PC-9 (cell line): ENCODE data around the gene TRIM24. TPM values are rescaled to one million over a fixed set of nuclear protein-coding genes. Genes with fewer than 3 reads are reported as not detected.

Source experiments
- BruUV-seq: library from RNA; stranded (reverse); fragments of 400-500 nt; replicated peaks from 2 replicates; lab custom pipeline; 2021; lab: Mats Ljungman, UMichigan
- CTCF ChIA-PET: fragments of 300-600 bp; sonication (Branson Sonifier 250); formaldehyde crosslinking; loops from one replicate; lab custom pipeline; 2022; ENCODE audit warnings: antibody characterized with exemption; lab: Charles Lee
- POLR2A ChIA-PET: fragments of 300-600 bp; sonication (Branson Sonifier 250); formaldehyde crosslinking; loops from one replicate; lab custom pipeline; 2022; ENCODE audit warnings: antibody characterized with exemption; ENCODE audit not compliant: unreplicated experiment; lab: Charles Lee
- DNase-seq, 2 experiments: peaks; one replicate each; pipeline versions ENCODE4 v3.0.0 to v3.0.0-alpha.2; 2015 to 2022; ENCODE audit warnings: mixed read lengths in 1 of 2
- H2AFZ ChIP-seq: fragments of 200-600 bp; sonication (generic); 2 replicates; pipeline ENCODE4 v1.8.1; 2017; ENCODE audit warnings: antibody characterized with exemption
- H3F3A ChIP-seq: fragments of 200-600 bp; sonication (generic); 2 replicates; pipeline ENCODE4 v1.8.1; 2017; ENCODE audit warnings: antibody characterized with exemption, mild to moderate bottlenecking, low read depth; ENCODE audit not compliant: insufficient read depth
- H3K27ac ChIP-seq: fragments of 200-600 bp; sonication (generic); 2 replicates; pipeline ENCODE4 v1.6.1; 2016; ENCODE audit warnings: mixed run types
- H3K27me3 ChIP-seq: fragments of 200-600 bp; sonication (generic); 2 replicates; pipeline ENCODE4 v1.6.1; 2016; ENCODE audit warnings: low read depth, mixed run types; ENCODE audit not compliant: insufficient read depth
- H3K36me3 ChIP-seq: fragments of 200-600 bp; sonication (generic); 2 replicates; pipeline ENCODE4 v1.6.1; 2016; ENCODE audit warnings: low read depth, mixed run types
- H3K4me1 ChIP-seq: fragments of 200-600 bp; sonication (generic); replicated peaks from 2 replicates; pipeline ENCODE4 v1.6.1; 2016; ENCODE audit warnings: mixed run types; ENCODE audit not compliant: insufficient read depth
- H3K4me2 ChIP-seq: fragments of 200-600 bp; sonication (generic); 2 replicates; pipeline ENCODE4 v1.6.1; 2017; ENCODE audit warnings: mixed run types
- H3K4me3 ChIP-seq: fragments of 200-600 bp; sonication (generic); 2 replicates; pipeline ENCODE4 v1.6.1; 2016; ENCODE audit warnings: mixed run types
- H3K79me2 ChIP-seq: fragments of 200-600 bp; sonication (generic); 2 replicates; pipeline ENCODE4 v1.6.1; 2017; ENCODE audit warnings: low read depth, mixed run types
- H3K9me2 ChIP-seq: fragments of 200-600 bp; sonication (generic); 2 replicates; pipeline ENCODE4 v1.8.1; 2017; ENCODE audit warnings: mild to moderate bottlenecking; ENCODE audit not compliant: insufficient read depth
- H3K9me3 ChIP-seq: fragments of 200-600 bp; sonication (generic); 2 replicates; pipeline ENCODE4 v1.8.1; 2016; ENCODE audit warnings: low read depth; ENCODE audit not compliant: insufficient read depth
- H4K20me1 ChIP-seq: fragments of 200-600 bp; sonication (generic); 2 replicates; pipeline ENCODE4 v1.8.1; 2017; ENCODE audit not compliant: insufficient read depth
- CTCF ChIP-seq: fragments of 200-600 bp; sonication (generic); conservative IDR thresholded peaks from 2 replicates; pipeline ENCODE4 v1.6.1; 2017; ENCODE audit warnings: mixed run types, antibody characterized with exemption, mild to moderate bottlenecking, moderate library complexity
- EZH2 ChIP-seq: fragments of 200-600 bp; sonication (generic); IDR thresholded peaks from 2 replicates; pipeline ENCODE4 v1.8.0; 2017; ENCODE audit warnings: antibody characterized with exemption, low read depth
- intact Hi-C: fragments of 100-400 bp; cut with micrococcal nuclease; formaldehyde crosslinking; loops from one replicate; pipeline ENCODE4 v1.10.0; 2022; ENCODE audit not compliant: unreplicated experiment
- total RNA-seq: library from RNA; stranded (reverse); gene quantifications from 2 replicates; pipeline ENCODE4 v1.2.3, GENCODE V29; 2021

The TRIM24 gene
- total RNA-seq, 1 experiment from 2014 or later, result 20.5 TPM

- H3K27ac ChIP-seq, result no peak overlapping the region
- no peak overlapping the region for H2AFZ ChIP-seq
- ChIA-PET CTCF (no interaction called here), POLR2A (no interaction called here)
- H3K79me2 ChIP-seq, result peaks cover 6% of the 10 kb centered on the region; the same call in 1 of the 2 replicates
- TF ChIP-seq EZH2 (no peak), CTCF (no peak)
- H3K36me3 ChIP-seq, result peaks cover 23% of the 10 kb centered on the region
- intact Hi-C loops, result no loop called here
- H3K9me3 ChIP-seq, result no peaks in the 10 kb centered on the region
- H4K20me1 ChIP-seq, result no peaks in the 10 kb centered on the region
- no peak overlapping the region for H3K4me2 ChIP-seq
- no peak overlapping the region for H3K4me3 ChIP-seq
- no TSS peak for BruUV-seq
- no peaks in the 10 kb centered on the region for H3K27me3 ChIP-seq
- DNase-seq, result no peak
- H3K9me2 ChIP-seq, result no peaks in the 10 kb centered on the region
- no peaks in the 10 kb centered on the region; the same call in 1 of the 2 replicates for H3F3A ChIP-seq
- no peaks in the 10 kb centered on the region for H3K4me1 ChIP-seq
Measured at GRCh38 chr7:138519061-138519798, 59.2 kb downstream of the TRIM24 start.

GRCh38 chr7:138520742-138521141 is 60.7 kb downstream of the TRIM24 start:
- no TSS peak for BruUV-seq

GRCh38 chr7:138521837-138522461 is 61.9 kb downstream of the TRIM24 start:
- intact Hi-C loops, result no loop called here
- BruUV-seq, result no TSS peak
- no peaks in the 10 kb centered on the region for H3F3A ChIP-seq
- TF ChIP-seq EZH2, result no peak
- no peak for TF ChIP-seq CTCF
- no peak overlapping the region for H3K4me2 ChIP-seq
- H3K27me3 ChIP-seq, result no peaks in the 10 kb centered on the region
- H3K9me3 ChIP-seq, result peaks cover 13% of the 10 kb centered on the region
- ChIA-PET CTCF (no interaction called here), POLR2A (no interaction called here)
- no peak overlapping the region for H3K27ac ChIP-seq
- H3K79me2 ChIP-seq, result no peaks in the 10 kb centered on the region
- no peak overlapping the region for H2AFZ ChIP-seq
- H3K4me3 ChIP-seq, result no peak overlapping the region
- no peak for DNase-seq
- no peaks in the 10 kb centered on the region for H4K20me1 ChIP-seq
- H3K4me1 ChIP-seq, result no peaks in the 10 kb centered on the region
- peaks cover 28% of the 10 kb centered on the region for H3K36me3 ChIP-seq
- H3K9me2 ChIP-seq, result no peaks in the 10 kb centered on the region

More at GRCh38 chr7:138520742-138521141, 60.7 kb downstream of the TRIM24 start:
- H3K9me2 ChIP-seq, result no peaks in the 10 kb centered on the region
- CTCF ChIA-PET, result no interaction called here
- intact Hi-C loops, result no loop called here
- H3K79me2 ChIP-seq, result no peaks in the 10 kb centered on the region
- H3K4me3 ChIP-seq, result no peak overlapping the region
- POLR2A ChIA-PET, result no interaction called here
- H2AFZ ChIP-seq, result no peak overlapping the region
- H3K27ac ChIP-seq, result no peak overlapping the region
- TF ChIP-seq EZH2 (no peak), CTCF (no peak)
- H3F3A ChIP-seq, result no peaks in the 10 kb centered on the region
- no peak for DNase-seq
- no peak overlapping the region for H3K4me2 ChIP-seq
- peaks cover 1% of the 10 kb centered on the region; the same call in 1 of the 2 replicates for H3K9me3 ChIP-seq
- peaks cover 20% of the 10 kb centered on the region for H3K36me3 ChIP-seq
- H3K27me3 ChIP-seq, result no peaks in the 10 kb centered on the region
- H4K20me1 ChIP-seq, result no peaks in the 10 kb centered on the region
- no peaks in the 10 kb centered on the region for H3K4me1 ChIP-seq
